Esophagus muscularis mucosa (tissue), 3 donors: Measurements from ENCODE around the gene ANKRD34B.

Experiments
- CTCF ChIP-seq, 3 experiments: fragments of 200-600 bp in 2 of 3; fragments of 450-650 bp in 1 of 3; sonication (generic) in 2 of 3; IDR thresholded peaks; one replicate each; pipeline ENCODE4 v1.5.1; 2017 to 2019; ENCODE audit warnings: antibody characterized with exemption in 3 of 3, mild to moderate bottlenecking in 2 of 3, moderate library complexity in 1 of 3
- POLR2A ChIP-seq: fragments of 450-650 bp; IDR thresholded peaks from one replicate; pipeline ENCODE4 v1.6.1; 2017; ENCODE audit warnings: antibody characterized with exemption, moderate library complexity, mild to moderate bottlenecking, low read depth
- POLR2AphosphoS5 ChIP-seq, 2 donors: sonication (generic); formaldehyde crosslinking; IDR thresholded peaks; one replicate each; pipeline ENCODE4 v1.6.1; 2017; ENCODE audit warnings: antibody characterized with exemption in 2 of 2

DNA sequence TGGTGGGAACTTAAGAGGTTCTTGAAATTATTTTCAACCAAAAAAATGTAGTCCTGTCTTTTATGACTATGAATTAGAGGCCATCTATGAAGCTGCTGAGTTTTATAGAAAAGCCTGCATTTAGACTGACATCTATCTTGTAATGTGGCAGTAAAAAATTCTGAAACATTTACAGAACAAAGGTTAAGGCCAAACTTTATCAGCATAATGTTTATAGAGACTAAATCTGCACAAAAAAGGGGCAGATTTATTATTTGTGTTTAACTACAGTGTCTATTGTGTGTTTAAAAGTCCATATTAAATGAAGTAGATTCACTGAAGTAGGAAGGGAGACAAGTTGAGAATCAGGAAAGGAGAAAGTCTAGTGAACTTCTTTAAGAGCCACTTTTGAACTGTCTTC, 37.3 kb upstream of the ANKRD34B start:
- TF ChIP-seq POLR2AphosphoS5 (IDR thresholded peaks at IDR 0.05) (no peak), CTCF (IDR thresholded peaks at IDR 0.05) (no peak), POLR2A (no peak)
